ENCODE measurements around the gene SLCO1B1.
"Not testable (repeated sequence)": the region's sequence is repeated elsewhere in the genome, so short reads cannot be mapped to it uniquely, and the experiment has no call there.

Gene SLCO1B1

DNA sequence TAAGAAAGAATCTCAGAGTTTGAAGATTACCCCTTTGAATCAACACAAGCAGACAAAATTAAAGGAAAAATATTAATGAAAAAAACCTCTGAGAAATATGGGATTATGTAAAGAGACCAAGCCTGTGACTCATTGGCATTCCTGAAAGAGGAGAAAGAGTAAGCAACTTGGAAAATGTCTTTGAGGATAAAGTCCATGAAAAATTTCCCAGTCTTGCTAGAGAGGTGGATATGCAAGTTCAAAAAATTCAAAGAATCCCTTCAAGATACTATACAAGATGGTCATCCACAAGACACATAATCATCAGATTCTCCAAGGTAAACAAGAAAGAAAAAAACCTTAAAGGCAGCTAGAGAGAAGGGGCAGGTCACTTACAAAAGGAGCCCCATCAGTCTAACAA, 13.3 kb downstream of the SLCO1B1 start:
- TF ChIP-seq, protein P1, sequence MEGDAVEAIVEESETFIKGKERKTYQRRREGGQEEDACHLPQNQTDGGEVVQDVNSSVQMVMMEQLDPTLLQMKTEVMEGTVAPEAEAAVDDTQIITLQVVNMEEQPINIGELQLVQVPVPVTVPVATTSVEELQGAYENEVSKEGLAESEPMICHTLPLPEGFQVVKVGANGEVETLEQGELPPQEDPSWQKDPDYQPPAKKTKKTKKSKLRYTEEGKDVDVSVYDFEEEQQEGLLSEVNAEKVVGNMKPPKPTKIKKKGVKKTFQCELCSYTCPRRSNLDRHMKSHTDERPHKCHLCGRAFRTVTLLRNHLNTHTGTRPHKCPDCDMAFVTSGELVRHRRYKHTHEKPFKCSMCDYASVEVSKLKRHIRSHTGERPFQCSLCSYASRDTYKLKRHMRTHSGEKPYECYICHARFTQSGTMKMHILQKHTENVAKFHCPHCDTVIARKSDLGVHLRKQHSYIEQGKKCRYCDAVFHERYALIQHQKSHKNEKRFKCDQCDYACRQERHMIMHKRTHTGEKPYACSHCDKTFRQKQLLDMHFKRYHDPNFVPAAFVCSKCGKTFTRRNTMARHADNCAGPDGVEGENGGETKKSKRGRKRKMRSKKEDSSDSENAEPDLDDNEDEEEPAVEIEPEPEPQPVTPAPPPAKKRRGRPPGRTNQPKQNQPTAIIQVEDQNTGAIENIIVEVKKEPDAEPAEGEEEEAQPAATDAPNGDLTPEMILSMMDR (IDR thresholded peaks at IDR 0.05; ENCODE audit: low read length), result no peak
- no peak for TF ChIP-seq EZH2 (IDR thresholded peaks at IDR 0.05; ENCODE audit: borderline replicate concordance, low read length)
- no peak overlapping the region for H3K27ac ChIP-seq (ENCODE audit: low read depth, low read length, poor library complexity, severe bottlenecking)
- H3K9ac ChIP-seq (ENCODE audit: low read length), result no peak overlapping the region
- H3K36me3 ChIP-seq (ENCODE audit: insufficient read depth, low read length), result no peaks in the 10 kb centered on the region
- no peaks in the 10 kb centered on the region for H3K9me2 ChIP-seq (ENCODE audit: low read depth, low read length)
- H4K20me1 ChIP-seq (ENCODE audit: insufficient read depth, low read length), result no peaks in the 10 kb centered on the region
- H3K9me3 ChIP-seq (ENCODE audit: low read length), result no peaks in the 10 kb centered on the region
- no peak overlapping the region for H2AFZ ChIP-seq (ENCODE audit: low read length)
- H3K79me2 ChIP-seq (ENCODE audit: insufficient read depth, low read length), result no peaks in the 10 kb centered on the region
- no peaks in the 10 kb centered on the region for H3K27me3 ChIP-seq (ENCODE audit: insufficient read depth, low read length)
- H3K4me1 ChIP-seq (ENCODE audit: insufficient read depth, low read length, severe bottlenecking), result no peaks in the 10 kb centered on the region
- no peaks in the 10 kb centered on the region for H3F3A ChIP-seq (ENCODE audit: insufficient read depth, low read length)
- no peak overlapping the region for H3K4me3 ChIP-seq (ENCODE audit: low read depth, low read length, poor library complexity, severe bottlenecking)
- no peak overlapping the region for H3K4me2 ChIP-seq (ENCODE audit: low read length)

DNA sequence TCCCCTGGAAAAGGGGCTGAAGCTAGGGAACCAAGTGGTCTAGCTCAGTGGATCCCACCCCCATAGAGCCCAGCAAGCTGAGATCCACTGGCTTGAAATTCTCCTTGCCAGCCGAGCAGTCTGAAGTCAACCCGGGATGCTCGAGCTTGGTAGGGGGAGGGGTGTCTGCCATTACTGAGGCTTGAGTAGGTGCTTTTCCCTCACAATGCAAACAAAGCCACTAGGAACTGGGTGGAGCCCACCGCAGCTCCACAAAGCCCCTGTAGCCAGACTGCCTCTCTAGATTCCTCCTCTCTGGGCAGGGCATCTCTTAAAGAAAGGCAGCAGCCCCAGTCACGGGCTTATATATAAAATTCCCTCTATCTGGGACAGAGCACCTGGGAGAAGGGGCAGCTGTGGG, 18.9 kb downstream of the SLCO1B1 start:
- not testable (repeated sequence) for H4K20me1 ChIP-seq (ENCODE audit: insufficient read depth, low read length); H3K4me3 ChIP-seq (ENCODE audit: low read depth, low read length, poor library complexity, severe bottlenecking); H3K9ac ChIP-seq (ENCODE audit: low read length); H3K36me3 ChIP-seq (ENCODE audit: insufficient read depth, low read length); H3K4me2 ChIP-seq (ENCODE audit: low read length); H3K27me3 ChIP-seq (ENCODE audit: insufficient read depth, low read length); H3K9me3 ChIP-seq (ENCODE audit: low read length); H3F3A ChIP-seq (ENCODE audit: insufficient read depth, low read length); H3K9me2 ChIP-seq (ENCODE audit: low read depth, low read length); H3K4me1 ChIP-seq (ENCODE audit: insufficient read depth, low read length, severe bottlenecking); H3K79me2 ChIP-seq (ENCODE audit: insufficient read depth, low read length); H2AFZ ChIP-seq (ENCODE audit: low read length); H3K27ac ChIP-seq (ENCODE audit: low read depth, low read length, poor library complexity, severe bottlenecking)

DNA sequence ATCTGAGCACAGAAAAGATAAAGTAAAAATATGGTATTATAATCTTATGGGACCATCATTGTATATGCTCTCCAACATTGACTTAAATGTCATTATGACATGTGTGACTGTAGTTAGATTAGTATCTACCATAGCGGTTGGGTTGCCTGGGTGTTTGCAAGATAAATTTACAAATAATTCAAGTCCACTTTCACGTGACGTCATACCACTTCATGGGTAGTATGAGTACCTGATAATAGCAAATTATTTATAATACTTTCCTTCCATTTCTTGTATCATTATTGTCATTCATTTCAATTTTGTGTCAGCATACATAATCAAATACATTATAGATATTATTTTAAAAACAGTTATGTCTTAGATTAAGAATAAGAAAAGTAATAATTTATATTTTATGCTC, 20.2 kb downstream of the SLCO1B1 start:
- Histone ChIP-seq H3F3A (ENCODE audit: insufficient read depth, low read length) (no peaks in the 10 kb centered on the region), H3K79me2 (ENCODE audit: insufficient read depth, low read length) (no peaks in the 10 kb centered on the region), H3K9ac (ENCODE audit: low read length) (no peak overlapping the region), H3K4me1 (ENCODE audit: insufficient read depth, low read length, severe bottlenecking) (no peaks in the 10 kb centered on the region), H3K27me3 (ENCODE audit: insufficient read depth, low read length) (no peaks in the 10 kb centered on the region), H3K36me3 (ENCODE audit: insufficient read depth, low read length) (no peaks in the 10 kb centered on the region), H4K20me1 (ENCODE audit: insufficient read depth, low read length) (no peaks in the 10 kb centered on the region), H3K9me2 (ENCODE audit: low read depth, low read length) (no peaks in the 10 kb centered on the region), H3K9me3 (ENCODE audit: low read length) (no peaks in the 10 kb centered on the region), H3K27ac (ENCODE audit: low read depth, low read length, poor library complexity, severe bottlenecking) (no peak overlapping the region), H3K4me3 (ENCODE audit: low read depth, low read length, poor library complexity, severe bottlenecking) (no peak overlapping the region), H3K4me2 (ENCODE audit: low read length) (no peak overlapping the region), H2AFZ (ENCODE audit: low read length) (no peak overlapping the region)
- TF ChIP-seq, protein P1 (IDR thresholded peaks at IDR 0.05; ENCODE audit: low read length), result no peak
- no peak for TF ChIP-seq EZH2 (IDR thresholded peaks at IDR 0.05; ENCODE audit: borderline replicate concordance, low read length)

DNA sequence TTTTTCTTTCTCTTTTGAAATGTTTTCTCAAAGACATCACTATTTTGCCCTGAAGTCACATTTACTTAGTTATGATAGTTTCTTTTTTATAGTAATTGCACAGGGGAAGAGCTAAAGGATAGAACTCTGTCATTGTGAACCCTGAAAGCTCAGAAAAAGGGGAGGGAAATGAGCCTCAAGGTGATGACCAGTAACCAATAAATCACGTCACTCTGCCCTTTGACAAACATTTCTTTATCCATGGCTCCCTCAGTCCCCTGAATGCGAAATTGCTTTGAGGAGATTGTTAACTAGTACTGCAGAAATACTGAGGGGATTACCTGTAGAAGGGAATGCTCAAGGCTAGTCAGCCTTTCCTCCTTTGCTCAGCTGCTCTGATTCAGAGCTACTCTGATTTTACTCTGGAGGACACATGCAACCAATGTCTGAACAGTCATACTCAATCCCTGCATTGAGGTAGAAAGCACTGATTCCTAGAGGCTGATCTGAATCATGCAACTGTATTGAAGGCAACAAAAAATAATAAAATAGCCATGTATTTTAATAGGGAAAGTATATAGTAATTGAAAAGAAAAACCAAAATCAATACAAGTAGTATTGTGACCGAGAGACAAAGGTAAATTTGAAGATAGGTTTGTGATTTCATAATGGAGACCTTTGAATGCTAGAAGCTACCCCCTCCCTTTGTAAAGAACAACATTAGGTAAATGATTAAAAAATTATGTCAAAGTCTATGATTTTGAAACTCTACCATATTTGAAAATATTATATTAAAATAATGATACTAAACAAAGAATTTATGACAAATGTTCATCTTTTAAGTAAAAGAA, 24.7 kb downstream of the SLCO1B1 start:
- Histone ChIP-seq H3K9me3 (ENCODE audit: low read length) (no peaks in the 10 kb centered on the region), H3K4me1 (ENCODE audit: insufficient read depth, low read length, severe bottlenecking) (no peaks in the 10 kb centered on the region), H3K27me3 (ENCODE audit: insufficient read depth, low read length) (no peaks in the 10 kb centered on the region), H2AFZ (ENCODE audit: low read length) (no peak overlapping the region), H3K9ac (ENCODE audit: low read length) (no peak overlapping the region), H3F3A (ENCODE audit: insufficient read depth, low read length) (no peaks in the 10 kb centered on the region), H4K20me1 (ENCODE audit: insufficient read depth, low read length) (no peaks in the 10 kb centered on the region), H3K36me3 (ENCODE audit: insufficient read depth, low read length) (no peaks in the 10 kb centered on the region), H3K27ac (ENCODE audit: low read depth, low read length, poor library complexity, severe bottlenecking) (no peak overlapping the region), H3K4me3 (ENCODE audit: low read depth, low read length, poor library complexity, severe bottlenecking) (no peak overlapping the region), H3K79me2 (ENCODE audit: insufficient read depth, low read length) (no peaks in the 10 kb centered on the region), H3K9me2 (ENCODE audit: low read depth, low read length) (no peaks in the 10 kb centered on the region), H3K4me2 (ENCODE audit: low read length) (no peak overlapping the region)
- no peak for TF ChIP-seq EZH2 (IDR thresholded peaks at IDR 0.05; ENCODE audit: borderline replicate concordance, low read length)
- TF ChIP-seq, protein P1 (IDR thresholded peaks at IDR 0.05; ENCODE audit: low read length), result no peak
